ENCODE measurements around the gene ARMH3.

Gene ARMH3

DNA sequence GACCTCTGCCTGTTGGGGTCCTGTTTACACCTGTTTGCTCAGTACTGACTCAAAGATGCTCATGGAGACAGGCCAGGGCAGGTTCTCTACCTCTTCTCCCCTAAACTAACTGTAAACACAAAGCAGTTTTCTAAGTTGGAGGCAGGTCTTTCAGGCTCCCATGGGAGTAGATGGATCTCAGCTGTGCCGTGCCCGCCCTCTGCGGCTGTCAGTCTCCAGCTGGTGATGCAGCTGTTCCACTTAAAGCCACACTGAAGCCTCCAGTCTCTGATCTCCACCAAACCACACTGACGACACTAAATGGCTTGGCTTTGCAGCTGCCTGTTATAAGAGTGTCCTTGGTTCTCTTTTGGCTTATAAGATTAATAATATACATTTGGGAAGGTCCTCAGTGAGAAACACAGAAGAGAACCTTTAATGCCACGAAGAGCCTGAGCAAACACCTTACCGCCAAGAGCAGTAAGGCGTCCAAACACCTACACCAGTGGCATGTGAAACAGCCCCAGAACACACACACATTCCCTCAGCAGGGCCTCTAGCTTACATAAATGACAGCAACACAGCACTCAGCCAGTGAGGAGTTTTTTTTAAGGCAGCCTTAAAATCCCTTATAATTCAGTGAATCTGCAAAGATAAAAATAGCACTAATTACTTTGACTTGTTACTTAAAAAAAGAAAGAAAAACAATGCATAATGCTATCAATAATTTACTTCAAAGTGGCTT is 152.0 kb downstream of the ARMH3 start:
- no peak overlapping the region for H3K27ac ChIP-seq
- TF ChIP-seq ZFX (IDR thresholded peaks at IDR 0.05) = no peak
- TF ChIP-seq, protein P1, sequence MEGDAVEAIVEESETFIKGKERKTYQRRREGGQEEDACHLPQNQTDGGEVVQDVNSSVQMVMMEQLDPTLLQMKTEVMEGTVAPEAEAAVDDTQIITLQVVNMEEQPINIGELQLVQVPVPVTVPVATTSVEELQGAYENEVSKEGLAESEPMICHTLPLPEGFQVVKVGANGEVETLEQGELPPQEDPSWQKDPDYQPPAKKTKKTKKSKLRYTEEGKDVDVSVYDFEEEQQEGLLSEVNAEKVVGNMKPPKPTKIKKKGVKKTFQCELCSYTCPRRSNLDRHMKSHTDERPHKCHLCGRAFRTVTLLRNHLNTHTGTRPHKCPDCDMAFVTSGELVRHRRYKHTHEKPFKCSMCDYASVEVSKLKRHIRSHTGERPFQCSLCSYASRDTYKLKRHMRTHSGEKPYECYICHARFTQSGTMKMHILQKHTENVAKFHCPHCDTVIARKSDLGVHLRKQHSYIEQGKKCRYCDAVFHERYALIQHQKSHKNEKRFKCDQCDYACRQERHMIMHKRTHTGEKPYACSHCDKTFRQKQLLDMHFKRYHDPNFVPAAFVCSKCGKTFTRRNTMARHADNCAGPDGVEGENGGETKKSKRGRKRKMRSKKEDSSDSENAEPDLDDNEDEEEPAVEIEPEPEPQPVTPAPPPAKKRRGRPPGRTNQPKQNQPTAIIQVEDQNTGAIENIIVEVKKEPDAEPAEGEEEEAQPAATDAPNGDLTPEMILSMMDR (conservative IDR thresholded peaks at IDR 0.05) = no peak

DNA sequence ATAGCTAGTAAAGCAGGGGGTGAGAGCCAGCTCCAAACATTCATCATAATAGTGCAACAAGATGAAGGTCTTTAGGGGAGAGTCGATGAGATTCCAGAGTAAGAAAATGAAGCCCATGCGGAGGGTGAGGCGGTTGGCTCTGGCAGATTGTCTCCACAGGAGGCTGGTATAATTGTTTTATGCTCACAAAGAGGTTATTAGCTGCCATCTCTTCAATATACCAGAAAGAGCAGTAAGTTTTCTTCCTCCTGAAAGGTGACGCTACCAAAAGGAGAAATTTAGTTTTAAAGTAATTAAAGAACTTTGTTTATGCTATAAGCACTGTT is 153.2 kb downstream of the ARMH3 start:
- no peak for TF ChIP-seq ZFX (IDR thresholded peaks at IDR 0.05)
- TF ChIP-seq, protein P1 (conservative IDR thresholded peaks at IDR 0.05) = no peak
- H3K27ac ChIP-seq = no peak overlapping the region

DNA sequence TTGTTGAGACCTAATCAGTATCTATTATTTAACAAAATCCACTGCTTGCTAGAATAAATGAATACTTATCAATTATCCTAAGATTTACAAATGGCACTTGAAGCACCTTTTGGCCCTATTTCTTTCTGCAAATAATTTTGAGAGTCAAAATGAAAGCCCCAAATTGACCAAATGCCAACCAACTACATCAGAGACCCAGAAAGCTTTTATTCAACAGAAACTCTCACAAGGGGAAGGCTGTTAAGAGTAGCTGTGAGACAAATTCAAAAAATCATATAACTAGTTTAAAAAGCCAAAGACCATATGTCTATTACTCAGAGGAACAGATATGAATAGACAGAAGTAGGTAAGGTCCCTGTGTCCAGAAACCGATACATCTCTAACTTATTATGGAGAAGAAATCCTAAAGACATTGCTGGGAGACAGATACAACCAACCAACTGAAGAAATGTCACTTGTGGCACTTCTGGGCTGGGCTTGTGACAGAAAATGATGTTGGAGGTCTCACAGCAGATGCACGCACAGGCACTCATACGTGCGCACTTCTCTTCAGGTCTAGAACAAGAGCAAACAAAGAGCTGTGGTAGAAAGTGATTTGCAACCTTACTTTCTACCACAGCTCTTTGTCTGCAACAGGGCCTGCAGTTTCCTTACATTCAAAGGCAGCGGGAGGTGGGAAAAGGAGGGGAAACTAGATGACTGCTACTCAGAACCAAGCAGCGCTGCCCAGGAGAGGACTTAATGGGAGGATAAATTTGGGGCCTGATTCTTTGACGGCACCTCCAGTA is 153.7 kb downstream of the ARMH3 start:
- no peak overlapping the region for H3K27ac ChIP-seq
- TF ChIP-seq, protein P1 (conservative IDR thresholded peaks at IDR 0.05) = no peak
- TF ChIP-seq ZFX (IDR thresholded peaks at IDR 0.05) = no peak

DNA sequence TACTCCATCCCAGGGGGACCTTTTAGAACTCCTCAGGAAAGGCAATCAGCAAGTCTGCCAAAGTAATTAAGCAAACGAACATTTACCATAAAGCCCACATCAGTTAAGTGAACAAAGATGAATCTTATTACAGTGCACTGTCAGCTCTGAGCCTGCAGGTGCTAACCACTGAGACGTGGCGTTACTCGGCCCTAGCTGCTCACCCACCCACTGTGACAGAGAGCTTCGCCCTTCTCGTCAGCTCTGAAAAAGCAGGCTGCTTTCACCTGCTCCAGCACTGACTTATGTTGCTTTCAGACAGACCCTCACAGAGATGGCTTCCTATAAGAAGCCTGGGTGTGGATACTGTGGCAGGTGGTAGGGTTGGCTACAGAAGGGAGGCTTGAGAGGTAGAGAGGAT is 154.6 kb downstream of the ARMH3 start:
- H3K27ac ChIP-seq = no peak overlapping the region
- TF ChIP-seq ZFX (IDR thresholded peaks at IDR 0.05) = no peak
- TF ChIP-seq, protein P1 (conservative IDR thresholded peaks at IDR 0.05) = no peak

DNA sequence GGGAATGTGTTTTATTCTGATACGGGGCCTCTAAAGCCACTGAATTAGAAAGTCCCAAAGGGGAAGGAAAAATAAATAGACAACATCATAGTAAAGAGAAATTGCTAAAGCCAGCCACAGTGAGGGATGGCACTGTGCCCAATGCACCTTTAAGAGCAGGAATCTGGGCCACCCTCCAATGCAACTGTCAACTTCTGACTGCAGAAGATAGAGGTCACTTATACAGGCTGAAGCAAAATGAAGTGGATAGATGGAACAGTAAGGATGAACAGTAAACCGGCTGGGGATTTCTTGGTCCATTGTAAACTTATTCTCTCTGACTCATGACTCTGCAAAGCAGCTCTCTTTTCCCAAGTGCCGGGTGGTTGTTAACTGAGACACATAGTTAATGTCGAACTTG is 158.3 kb downstream of the ARMH3 start:
- H3K27ac ChIP-seq = no peak overlapping the region
- no peak for TF ChIP-seq ZFX (IDR thresholded peaks at IDR 0.05)
- TF ChIP-seq, protein P1 (conservative IDR thresholded peaks at IDR 0.05) = no peak

DNA sequence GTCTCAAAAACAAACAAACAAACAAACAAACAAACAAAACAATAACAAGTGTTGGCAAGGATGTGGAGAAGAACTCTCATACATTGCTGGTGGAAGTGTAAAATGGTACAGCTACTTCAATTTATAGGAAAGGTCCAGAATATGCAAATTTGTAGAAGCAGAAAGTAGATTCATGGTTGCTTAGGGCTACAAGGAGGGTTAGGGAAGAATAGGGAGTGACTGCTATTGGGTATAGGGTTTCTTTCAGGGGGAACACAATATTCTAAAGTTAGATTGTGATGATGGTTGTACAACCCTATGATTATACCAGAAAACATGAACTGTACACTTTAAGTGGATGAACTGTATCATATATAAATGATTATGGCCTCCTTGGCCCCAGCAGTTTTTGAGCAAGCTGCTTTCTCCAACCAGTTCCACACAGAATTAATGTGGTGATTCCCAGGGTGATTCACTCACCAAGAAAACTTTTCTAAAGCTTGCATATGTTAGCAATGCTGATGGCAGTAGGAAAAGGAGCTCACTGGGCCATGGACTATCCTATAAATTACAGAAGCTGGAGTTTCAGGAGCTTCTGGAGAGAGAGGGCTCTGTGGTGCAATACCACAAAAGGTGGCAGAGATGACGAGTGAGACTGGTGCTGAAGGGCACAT is 159.6 kb downstream of the ARMH3 start:
- no peak overlapping the region for H3K27ac ChIP-seq
- no peak for TF ChIP-seq ZFX (IDR thresholded peaks at IDR 0.05)
- TF ChIP-seq, protein P1 (conservative IDR thresholded peaks at IDR 0.05) = no peak

DNA sequence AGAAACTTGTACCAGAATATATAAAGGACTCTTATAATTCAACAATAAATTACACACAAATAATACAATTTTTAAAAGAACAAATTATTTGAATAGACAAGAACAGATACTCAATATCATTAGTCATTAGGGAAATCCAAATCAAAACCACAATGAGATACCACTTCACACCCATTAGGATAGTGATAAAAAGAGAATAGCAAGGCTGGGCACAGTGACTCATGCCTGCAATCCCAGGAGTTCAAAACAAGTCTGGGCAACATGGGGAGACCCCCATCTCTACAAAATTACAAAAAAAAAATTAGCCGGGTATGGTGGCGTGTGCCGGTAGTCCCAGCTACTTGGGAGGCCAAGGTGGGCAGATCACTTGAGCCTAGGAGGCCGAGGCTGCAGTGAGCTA is 160.2 kb downstream of the ARMH3 start:
- no peak overlapping the region for H3K27ac ChIP-seq

More for the DNA sequence above, 160.2 kb downstream of the ARMH3 start:
- TF ChIP-seq, protein P1 (conservative IDR thresholded peaks at IDR 0.05) = no peak
- no peak for TF ChIP-seq ZFX (IDR thresholded peaks at IDR 0.05)

All from C4-2B (cell line).